ENCODE measurements around the gene DISC1. TPM values are rescaled to one million over a fixed set of nuclear protein-coding genes. Genes with fewer than 3 reads are reported as not detected.

DISC1 gene
- total RNA-seq, 2 donors from 2014 or later = 2.9 to 5.8 TPM

DNA sequence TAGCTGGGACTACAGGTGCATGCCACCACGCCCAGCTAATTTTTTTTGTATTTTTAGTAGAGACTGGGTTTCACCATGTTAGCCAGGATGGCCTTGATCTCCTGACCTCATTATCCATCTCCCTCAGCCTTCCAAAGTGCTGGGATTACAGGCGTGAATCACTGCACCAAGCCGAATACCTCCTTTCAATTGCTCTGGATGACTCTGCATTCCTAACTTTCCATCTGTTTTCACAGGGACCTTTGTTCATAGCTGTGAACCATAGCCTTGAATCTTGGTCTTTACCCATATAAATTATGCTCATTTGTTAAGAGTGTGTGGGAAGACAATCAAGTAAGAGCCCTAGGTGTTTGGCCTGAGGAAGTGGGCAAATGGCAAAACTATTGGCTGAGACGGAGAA lies 422.7 kb downstream of the DISC1 start:
- DNase-seq (no peak), ATAC-seq (replicated peaks in 1 of 2) (no peak)
- Mint-ChIP-seq H3K4me1 (ENCODE audit: low read depth) (peaks cover 10% of the 10 kb centered on the region), H3K36me3 (ENCODE audit: insufficient read depth in 2 of 2) (no peaks in the 10 kb centered on the region), H3K4me3 (no peak overlapping the region), H3K9me3 (peaks cover 0 to 2% of the 10 kb centered on the region in 2 donors), H3K27ac (no peak overlapping the region), H3K27me3 (ENCODE audit: low read depth) (no peaks in the 10 kb centered on the region)

DNA sequence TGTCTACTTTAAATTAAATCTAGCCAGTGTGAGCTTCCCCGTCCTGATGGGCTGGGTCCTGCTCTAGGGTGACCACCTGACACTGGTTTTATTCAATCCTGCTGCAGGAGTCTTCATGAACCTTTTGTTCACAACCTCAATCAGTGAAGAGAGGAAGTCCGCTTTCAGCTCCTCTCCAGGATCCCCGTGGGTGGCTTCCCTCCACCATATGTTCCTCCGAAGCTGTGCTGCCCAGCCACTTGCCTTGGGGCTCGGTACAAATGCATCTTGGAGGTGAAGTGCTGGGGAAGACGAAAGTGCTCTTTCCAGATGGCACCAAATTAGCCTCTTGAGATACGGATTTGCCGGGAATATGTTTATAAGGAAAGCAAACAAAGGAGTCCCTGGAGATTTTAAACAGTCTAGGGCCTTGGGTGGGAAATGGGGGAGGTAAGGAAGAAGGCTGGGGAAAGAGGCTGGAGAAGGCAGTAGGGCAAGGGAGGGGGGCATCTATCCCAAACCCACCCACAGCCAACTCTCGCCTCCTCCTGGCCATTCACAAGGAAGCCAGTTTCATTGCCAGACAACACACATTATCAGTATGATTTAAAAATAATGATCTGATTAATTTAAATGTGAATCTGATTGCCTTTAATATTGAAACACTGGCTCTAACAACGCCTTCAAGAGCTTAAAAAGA lies 430.8 kb downstream of the DISC1 start:
- Mint-ChIP-seq H3K27ac (no peak overlapping the region), H3K4me1 (ENCODE audit: low read depth) (no peaks in the 10 kb centered on the region)

DNA sequence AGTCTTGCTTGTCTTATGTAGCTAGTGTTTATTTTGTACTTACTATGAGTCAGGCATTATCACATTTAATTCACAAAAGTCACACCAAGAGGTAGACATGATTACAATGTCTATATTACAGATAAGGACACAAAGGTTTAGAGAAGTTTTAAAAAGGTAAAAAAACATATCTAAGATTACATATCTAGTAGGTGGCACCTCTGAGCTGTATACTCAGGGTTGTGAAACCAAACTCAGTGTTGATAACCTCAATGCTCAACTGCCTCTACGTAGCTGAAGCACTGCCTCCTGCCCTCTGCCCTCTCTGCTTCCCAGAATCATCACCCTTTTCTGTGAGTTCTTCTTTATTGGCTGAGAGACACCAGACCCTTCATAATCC lies 431.3 kb downstream of the DISC1 start:
- Mint-ChIP-seq H3K27me3 (ENCODE audit: low read depth) (no peaks in the 10 kb centered on the region), H3K36me3 (ENCODE audit: insufficient read depth in 2 of 2) (peaks cover 0 to 2% of the 10 kb centered on the region in 2 donors), H3K27ac (no peak overlapping the region), H3K4me1 (ENCODE audit: low read depth) (no peaks in the 10 kb centered on the region), H3K9me3 (no peaks in the 10 kb centered on the region), H3K4me3 (no peak overlapping the region)
- ATAC-seq (replicated peaks in 1 of 2) (no peak), DNase-seq (no peak)

More for the DNA sequence above, 430.8 kb downstream of the DISC1 start:
- H3K9me3 Mint-ChIP-seq = no peaks in the 10 kb centered on the region
- H3K36me3 Mint-ChIP-seq (ENCODE audit: insufficient read depth in 2 of 2) = no peaks in the 10 kb centered on the region
- H3K27me3 Mint-ChIP-seq (ENCODE audit: low read depth) = no peaks in the 10 kb centered on the region
- ATAC-seq (replicated peaks in 1 of 2) = no peak
- no peak overlapping the region for H3K4me3 Mint-ChIP-seq
- DNase-seq = no peak

DNA sequence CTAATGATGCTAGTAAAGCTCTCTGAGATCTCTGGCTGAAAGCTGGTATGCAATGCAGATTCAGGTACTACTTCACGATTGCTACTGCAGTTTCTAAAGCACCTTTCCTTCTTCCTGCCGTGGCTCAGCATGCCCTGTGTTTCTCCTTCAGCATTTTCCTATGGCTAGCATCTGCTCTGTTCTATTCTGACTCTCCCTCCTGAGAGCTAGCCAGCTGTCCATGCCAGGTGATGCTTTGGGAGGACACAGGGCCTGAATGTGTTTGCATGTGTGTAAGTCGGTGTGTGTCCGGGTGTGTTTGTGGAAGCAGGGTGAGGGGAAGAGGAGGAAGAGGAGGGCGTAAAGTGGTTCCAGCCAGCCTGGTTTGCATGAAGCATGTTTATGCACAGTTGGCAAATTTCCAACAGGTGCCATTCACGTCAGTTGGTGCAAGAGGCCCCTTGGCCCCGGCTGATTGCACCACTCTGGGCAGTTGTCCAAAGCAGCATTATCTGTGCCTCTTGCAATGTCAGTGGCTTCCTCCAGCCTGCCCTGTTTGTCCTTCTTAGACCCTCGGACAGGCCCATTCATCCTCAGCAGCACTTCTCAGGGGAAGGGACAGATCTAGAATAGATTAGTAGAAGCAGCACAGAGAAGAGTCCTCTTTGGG lies 433.3 kb downstream of the DISC1 start:
- no peak for ATAC-seq (replicated peaks in 1 of 2)
- H3K27me3 Mint-ChIP-seq (ENCODE audit: low read depth) = no peaks in the 10 kb centered on the region
- H3K36me3 Mint-ChIP-seq (ENCODE audit: insufficient read depth in 2 of 2) = peaks cover 0 to 2% of the 10 kb centered on the region in 2 donors
- no peaks in the 10 kb centered on the region for H3K4me1 Mint-ChIP-seq (ENCODE audit: low read depth)
- no peak overlapping the region for H3K27ac Mint-ChIP-seq
- H3K4me3 Mint-ChIP-seq = no peak overlapping the region
- H3K9me3 Mint-ChIP-seq = no peaks in the 10 kb centered on the region
- DNase-seq = no peak

DNA sequence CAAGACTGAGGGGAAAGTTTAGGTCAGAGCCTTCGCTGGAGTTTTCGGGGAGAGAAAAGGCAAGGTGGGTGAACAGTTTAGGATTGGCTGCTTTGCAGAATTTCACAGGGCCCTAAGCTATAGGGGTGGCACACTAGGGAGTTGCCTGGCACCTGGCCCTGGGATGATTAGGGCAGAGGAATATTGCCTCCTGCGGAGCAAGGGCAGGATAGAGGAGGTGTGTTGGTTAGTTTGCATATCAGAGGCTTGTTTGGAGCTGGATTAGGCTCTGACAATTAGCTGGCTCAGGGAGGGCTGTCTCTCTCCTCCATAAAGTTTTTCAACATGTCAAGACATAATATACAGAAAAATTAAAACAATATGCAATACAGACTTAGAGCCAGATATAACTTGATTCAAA lies 436.4 kb downstream of the DISC1 start:
- Mint-ChIP-seq H3K4me1 (ENCODE audit: low read depth) (no peaks in the 10 kb centered on the region), H3K36me3 (ENCODE audit: insufficient read depth in 2 of 2) (peaks cover 0 to 2% of the 10 kb centered on the region in 2 donors), H3K27me3 (ENCODE audit: low read depth) (no peaks in the 10 kb centered on the region), H3K27ac (no peak overlapping the region), H3K4me3 (no peak overlapping the region), H3K9me3 (no peaks in the 10 kb centered on the region)
- no peak for DNase-seq
- no peak for ATAC-seq (replicated peaks in 1 of 2)

DNA sequence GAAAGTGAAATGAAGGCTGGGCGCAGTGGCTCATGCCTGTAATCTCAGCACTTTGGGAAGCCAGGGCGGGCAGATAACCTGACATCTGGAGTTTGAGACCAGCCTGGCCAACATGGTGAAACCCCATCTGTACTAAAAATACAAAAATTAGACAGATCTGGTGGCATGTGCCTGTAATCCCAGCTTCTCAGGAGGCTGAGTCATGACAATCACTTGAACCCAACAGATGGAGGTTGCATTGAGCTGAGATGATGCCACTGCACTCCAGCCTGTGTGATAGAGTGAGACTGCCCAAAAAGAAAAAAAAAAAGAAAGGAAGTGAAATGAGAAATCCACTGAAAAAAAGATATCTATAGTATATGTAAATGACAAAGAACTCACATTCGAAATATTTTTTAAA lies 439.9 kb downstream of the DISC1 start:
- Mint-ChIP-seq H3K9me3 (no peaks in the 10 kb centered on the region), H3K36me3 (ENCODE audit: insufficient read depth in 2 of 2) (peaks cover 2% of the 10 kb centered on the region in 2 donors), H3K4me3 (no peak overlapping the region), H3K27me3 (ENCODE audit: low read depth) (no peaks in the 10 kb centered on the region), H3K27ac (no peak overlapping the region), H3K4me1 (ENCODE audit: low read depth) (no peaks in the 10 kb centered on the region)
- DNase-seq (no peak), ATAC-seq (replicated peaks in 1 of 2) (no peak)

DNA sequence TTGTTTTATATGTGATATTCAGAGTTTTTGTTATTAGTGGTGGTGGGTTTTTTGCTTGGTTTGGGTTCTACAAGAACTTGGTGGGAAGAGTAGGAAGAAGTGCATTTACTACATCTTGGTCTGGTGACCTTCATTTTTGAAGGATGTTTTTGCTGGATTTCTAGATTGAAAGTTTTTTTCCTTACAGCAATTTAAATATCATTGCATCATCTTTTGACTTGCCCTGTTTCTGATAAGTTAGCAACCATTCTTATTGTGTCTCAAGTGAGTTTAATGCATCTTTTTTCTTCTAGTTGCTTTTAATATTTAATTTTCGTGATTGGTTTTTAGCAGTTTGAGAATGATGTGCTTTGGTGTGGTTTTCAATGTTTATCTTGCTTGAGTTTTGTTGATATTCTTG lies 447.7 kb downstream of the DISC1 start:
- no peak overlapping the region for H3K27ac Mint-ChIP-seq
- no peak overlapping the region for H3K4me3 Mint-ChIP-seq
- H3K27me3 Mint-ChIP-seq (ENCODE audit: low read depth) = peaks cover 6% of the 10 kb centered on the region
- peaks cover 0 to 3% of the 10 kb centered on the region in 2 donors for H3K9me3 Mint-ChIP-seq
- ATAC-seq (replicated peaks in 1 of 2) (no peak), DNase-seq (no peak)
- H3K4me1 Mint-ChIP-seq (ENCODE audit: low read depth) = no peaks in the 10 kb centered on the region
- H3K36me3 Mint-ChIP-seq (ENCODE audit: insufficient read depth in 2 of 2) = peaks cover 0 to 2% of the 10 kb centered on the region in 2 donors

DNA sequence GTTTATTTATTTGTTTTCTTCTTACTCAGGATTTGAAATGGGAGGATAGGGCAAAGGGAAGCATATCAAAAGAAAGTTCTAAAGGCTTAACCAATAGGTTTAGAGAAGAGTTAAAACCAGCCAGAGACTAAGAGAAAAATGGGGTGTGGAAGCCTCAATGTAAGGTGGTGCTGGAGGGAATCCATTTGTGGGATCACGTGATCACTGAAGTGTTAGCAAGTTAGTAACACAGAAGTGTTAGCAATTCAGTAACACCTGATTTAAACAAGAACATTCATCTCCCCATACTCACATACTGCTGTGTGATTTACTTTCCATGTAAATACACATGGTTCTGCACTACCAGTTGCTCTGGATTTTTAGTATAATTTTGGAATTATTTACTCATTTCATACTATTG lies 451.2 kb downstream of the DISC1 start:
- H3K27ac Mint-ChIP-seq = no peak overlapping the region
- no peaks in the 10 kb centered on the region for H3K4me1 Mint-ChIP-seq (ENCODE audit: low read depth)
- DNase-seq = no peak
- no peak overlapping the region for H3K4me3 Mint-ChIP-seq
- peaks cover 5 to 11% of the 10 kb centered on the region in 2 donors for H3K9me3 Mint-ChIP-seq
- no peak for ATAC-seq (replicated peaks in 1 of 2)
- H3K36me3 Mint-ChIP-seq (ENCODE audit: insufficient read depth in 2 of 2) = peaks cover 0 to 4% of the 10 kb centered on the region in 2 donors
- peaks cover 3% of the 10 kb centered on the region for H3K27me3 Mint-ChIP-seq (ENCODE audit: low read depth)

DNA sequence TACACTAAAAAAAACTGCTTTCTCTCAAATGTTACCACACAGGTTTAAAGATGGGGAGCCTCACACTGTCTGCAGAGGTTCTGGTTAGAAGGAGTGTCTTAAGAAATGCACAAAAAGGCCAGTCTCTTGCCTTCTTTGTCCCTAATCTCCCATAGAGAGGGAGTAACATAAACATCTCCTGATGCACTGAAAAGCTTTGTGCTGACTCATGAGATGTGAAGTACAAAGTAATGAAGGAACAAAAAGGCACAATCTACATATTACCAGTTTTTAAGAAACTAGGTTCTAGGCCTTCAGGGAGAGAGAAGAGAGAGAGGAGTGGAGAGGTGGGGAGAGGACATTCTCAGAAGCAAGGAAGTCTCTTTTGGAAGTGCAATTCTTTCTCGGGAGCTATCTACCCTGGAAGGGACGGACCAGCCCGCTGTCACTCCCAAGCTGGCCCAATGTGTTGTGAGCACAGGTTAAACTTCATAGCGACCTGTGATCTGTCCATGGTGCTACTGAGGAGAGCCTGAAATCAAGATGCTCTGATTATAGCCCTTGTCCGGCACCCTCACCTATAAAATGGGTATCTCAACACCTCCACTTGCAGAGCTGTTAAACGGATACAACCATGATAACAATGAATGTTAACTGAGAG lies 458.1 kb downstream of the DISC1 start:
- no peak overlapping the region for H3K27ac Mint-ChIP-seq
- no peak for ATAC-seq (replicated peaks in 1 of 2)
- peaks cover 0 to 4% of the 10 kb centered on the region in 2 donors for H3K36me3 Mint-ChIP-seq (ENCODE audit: insufficient read depth in 2 of 2)
- H3K9me3 Mint-ChIP-seq = peaks cover 5 to 10% of the 10 kb centered on the region in 2 donors
- H3K27me3 Mint-ChIP-seq (ENCODE audit: low read depth) = no peaks in the 10 kb centered on the region
- no peak for DNase-seq
- H3K4me1 Mint-ChIP-seq (ENCODE audit: low read depth) = no peaks in the 10 kb centered on the region
- no peak overlapping the region for H3K4me3 Mint-ChIP-seq

DNA sequence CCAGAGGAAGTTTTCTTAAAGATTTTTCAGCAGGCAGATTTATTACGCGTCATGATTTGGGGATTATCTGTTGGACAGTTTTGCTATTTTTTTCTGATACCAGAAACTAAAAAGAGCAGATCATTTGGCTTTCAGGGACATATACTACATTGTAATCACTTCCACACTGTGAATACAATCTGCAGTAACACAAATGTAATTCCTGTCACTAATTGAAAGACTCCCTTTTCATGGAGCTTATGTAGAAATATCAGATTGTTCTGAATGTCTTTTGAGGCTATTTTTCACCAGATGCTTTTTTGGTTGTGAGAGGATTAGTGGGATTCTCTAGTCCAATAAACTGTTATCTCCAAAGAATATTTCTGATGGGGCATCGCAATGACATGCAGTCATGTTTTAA lies 464.2 kb downstream of the DISC1 start:
- H3K4me1 Mint-ChIP-seq (ENCODE audit: low read depth) = no peaks in the 10 kb centered on the region
- no peak overlapping the region for H3K4me3 Mint-ChIP-seq
- DNase-seq (no peak), ATAC-seq (replicated peaks in 1 of 2) (no peak)
- no peaks in the 10 kb centered on the region for H3K36me3 Mint-ChIP-seq (ENCODE audit: insufficient read depth in 2 of 2)
- H3K27ac Mint-ChIP-seq = no peak overlapping the region
- no peaks in the 10 kb centered on the region for H3K27me3 Mint-ChIP-seq (ENCODE audit: low read depth)
- no peaks in the 10 kb centered on the region for H3K9me3 Mint-ChIP-seq

Other genes starting within 250 kb of the DISC1 start
- gene EGLN1, start 204.5 kb upstream of the DISC1 start, total RNA-seq = 10 to 100 TPM; 13.8 to 18.5 TPM
- 10 to 100 TPM; 37.4 to 39.2 TPM for gene TSNAX, start 98.1 kb upstream of the DISC1 start, total RNA-seq